ENCODE results near the gene COL23A1. TPM values are rescaled to one million over a fixed set of nuclear protein-coding genes. Genes with fewer than 3 reads are reported as not detected.

The COL23A1 gene
- total and polyA plus RNA-seq, 2 experiments from 2014 or later: 4.8 to 8.2 TPM

GRCh38 chr5:178273041-178273440 is 317.2 kb downstream of the COL23A1 start:
- ATAC-seq: no peak
- Mint-ChIP-seq H3K27me3 (ENCODE audit: insufficient read depth, low read depth, poor library complexity) (peaks cover 11% of the 10 kb centered on the region), H3K36me3 (ENCODE audit: low read depth) (no peaks in the 10 kb centered on the region; the same call in 2 of the 3 replicates)

More at GRCh38 chr5:178273041-178273440, 317.2 kb downstream of the COL23A1 start:
- Histone ChIP-seq H3K9me2 (ENCODE audit: insufficient read depth) (no peaks in the 10 kb centered on the region), H4K20me1 (replicated peaks; ENCODE audit: insufficient read depth) (no peaks in the 10 kb centered on the region), H3F3A (replicated peaks; ENCODE audit: low read depth) (no peaks in the 10 kb centered on the region), H3K27ac (ENCODE audit: low read depth) (no peak overlapping the region), H2AFZ (no peak overlapping the region), H3K4me1 (ENCODE audit: insufficient read depth) (no peaks in the 10 kb centered on the region), H3K27me3 (ENCODE audit: insufficient read depth) (no peaks in the 10 kb centered on the region), H3K79me2 (replicated peaks; ENCODE audit: insufficient read depth) (no peaks in the 10 kb centered on the region), H3K4me2 (no peak overlapping the region), H3K36me3 (ENCODE audit: insufficient read depth) (no peaks in the 10 kb centered on the region), H3K4me3 (no peak overlapping the region)
- H3K4me1 Mint-ChIP-seq: no peaks in the 10 kb centered on the region; the same call in 2 of the 3 replicates
- H3K9me3 Mint-ChIP-seq: no peaks in the 10 kb centered on the region; the same call in 2 of the 3 replicates
- no peak overlapping the region for H3K4me3 Mint-ChIP-seq
- no peak for DNase-seq (ENCODE audit: low spot score)
- H3K27ac Mint-ChIP-seq: no peak overlapping the region
- TF ChIP-seq NANOG (IDR thresholded peaks at IDR 0.05; ENCODE audit: borderline replicate concordance): no peak
- TF ChIP-seq POLR2AphosphoS5 (IDR thresholded peaks at IDR 0.05; ENCODE audit: low read depth): no peak
- TF ChIP-seq STAT1 (IDR thresholded peaks at IDR 0.05; ENCODE audit: unreplicated experiment): no peak
- no peak for TF ChIP-seq ZNF331 (CRISPR knock-in tag; IDR thresholded peaks at IDR 0.05; ENCODE audit: low read depth)
- TF ChIP-seq JUNB (IDR thresholded peaks at IDR 0.05; ENCODE audit: unreplicated experiment): no peak
- TF ChIP-seq, protein P1, sequence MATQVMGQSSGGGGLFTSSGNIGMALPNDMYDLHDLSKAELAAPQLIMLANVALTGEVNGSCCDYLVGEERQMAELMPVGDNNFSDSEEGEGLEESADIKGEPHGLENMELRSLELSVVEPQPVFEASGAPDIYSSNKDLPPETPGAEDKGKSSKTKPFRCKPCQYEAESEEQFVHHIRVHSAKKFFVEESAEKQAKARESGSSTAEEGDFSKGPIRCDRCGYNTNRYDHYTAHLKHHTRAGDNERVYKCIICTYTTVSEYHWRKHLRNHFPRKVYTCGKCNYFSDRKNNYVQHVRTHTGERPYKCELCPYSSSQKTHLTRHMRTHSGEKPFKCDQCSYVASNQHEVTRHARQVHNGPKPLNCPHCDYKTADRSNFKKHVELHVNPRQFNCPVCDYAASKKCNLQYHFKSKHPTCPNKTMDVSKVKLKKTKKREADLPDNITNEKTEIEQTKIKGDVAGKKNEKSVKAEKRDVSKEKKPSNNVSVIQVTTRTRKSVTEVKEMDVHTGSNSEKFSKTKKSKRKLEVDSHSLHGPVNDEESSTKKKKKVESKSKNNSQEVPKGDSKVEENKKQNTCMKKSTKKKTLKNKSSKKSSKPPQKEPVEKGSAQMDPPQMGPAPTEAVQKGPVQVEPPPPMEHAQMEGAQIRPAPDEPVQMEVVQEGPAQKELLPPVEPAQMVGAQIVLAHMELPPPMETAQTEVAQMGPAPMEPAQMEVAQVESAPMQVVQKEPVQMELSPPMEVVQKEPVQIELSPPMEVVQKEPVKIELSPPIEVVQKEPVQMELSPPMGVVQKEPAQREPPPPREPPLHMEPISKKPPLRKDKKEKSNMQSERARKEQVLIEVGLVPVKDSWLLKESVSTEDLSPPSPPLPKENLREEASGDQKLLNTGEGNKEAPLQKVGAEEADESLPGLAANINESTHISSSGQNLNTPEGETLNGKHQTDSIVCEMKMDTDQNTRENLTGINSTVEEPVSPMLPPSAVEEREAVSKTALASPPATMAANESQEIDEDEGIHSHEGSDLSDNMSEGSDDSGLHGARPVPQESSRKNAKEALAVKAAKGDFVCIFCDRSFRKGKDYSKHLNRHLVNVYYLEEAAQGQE (IDR thresholded peaks at IDR 0.05; ENCODE audit: unreplicated experiment): no peak
- no peak for TF ChIP-seq ZNF114 (CRISPR knock-in tag; IDR thresholded peaks at IDR 0.05)
- TF ChIP-seq, protein P2, sequence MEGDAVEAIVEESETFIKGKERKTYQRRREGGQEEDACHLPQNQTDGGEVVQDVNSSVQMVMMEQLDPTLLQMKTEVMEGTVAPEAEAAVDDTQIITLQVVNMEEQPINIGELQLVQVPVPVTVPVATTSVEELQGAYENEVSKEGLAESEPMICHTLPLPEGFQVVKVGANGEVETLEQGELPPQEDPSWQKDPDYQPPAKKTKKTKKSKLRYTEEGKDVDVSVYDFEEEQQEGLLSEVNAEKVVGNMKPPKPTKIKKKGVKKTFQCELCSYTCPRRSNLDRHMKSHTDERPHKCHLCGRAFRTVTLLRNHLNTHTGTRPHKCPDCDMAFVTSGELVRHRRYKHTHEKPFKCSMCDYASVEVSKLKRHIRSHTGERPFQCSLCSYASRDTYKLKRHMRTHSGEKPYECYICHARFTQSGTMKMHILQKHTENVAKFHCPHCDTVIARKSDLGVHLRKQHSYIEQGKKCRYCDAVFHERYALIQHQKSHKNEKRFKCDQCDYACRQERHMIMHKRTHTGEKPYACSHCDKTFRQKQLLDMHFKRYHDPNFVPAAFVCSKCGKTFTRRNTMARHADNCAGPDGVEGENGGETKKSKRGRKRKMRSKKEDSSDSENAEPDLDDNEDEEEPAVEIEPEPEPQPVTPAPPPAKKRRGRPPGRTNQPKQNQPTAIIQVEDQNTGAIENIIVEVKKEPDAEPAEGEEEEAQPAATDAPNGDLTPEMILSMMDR (conservative IDR thresholded peaks at IDR 0.05; ENCODE audit: low read depth in 2 of 2): no peak
- no peak for TF ChIP-seq CREB1 (CRISPR knock-in tag; IDR thresholded peaks at IDR 0.05; ENCODE audit: low read depth)
- TF ChIP-seq, protein P3, sequence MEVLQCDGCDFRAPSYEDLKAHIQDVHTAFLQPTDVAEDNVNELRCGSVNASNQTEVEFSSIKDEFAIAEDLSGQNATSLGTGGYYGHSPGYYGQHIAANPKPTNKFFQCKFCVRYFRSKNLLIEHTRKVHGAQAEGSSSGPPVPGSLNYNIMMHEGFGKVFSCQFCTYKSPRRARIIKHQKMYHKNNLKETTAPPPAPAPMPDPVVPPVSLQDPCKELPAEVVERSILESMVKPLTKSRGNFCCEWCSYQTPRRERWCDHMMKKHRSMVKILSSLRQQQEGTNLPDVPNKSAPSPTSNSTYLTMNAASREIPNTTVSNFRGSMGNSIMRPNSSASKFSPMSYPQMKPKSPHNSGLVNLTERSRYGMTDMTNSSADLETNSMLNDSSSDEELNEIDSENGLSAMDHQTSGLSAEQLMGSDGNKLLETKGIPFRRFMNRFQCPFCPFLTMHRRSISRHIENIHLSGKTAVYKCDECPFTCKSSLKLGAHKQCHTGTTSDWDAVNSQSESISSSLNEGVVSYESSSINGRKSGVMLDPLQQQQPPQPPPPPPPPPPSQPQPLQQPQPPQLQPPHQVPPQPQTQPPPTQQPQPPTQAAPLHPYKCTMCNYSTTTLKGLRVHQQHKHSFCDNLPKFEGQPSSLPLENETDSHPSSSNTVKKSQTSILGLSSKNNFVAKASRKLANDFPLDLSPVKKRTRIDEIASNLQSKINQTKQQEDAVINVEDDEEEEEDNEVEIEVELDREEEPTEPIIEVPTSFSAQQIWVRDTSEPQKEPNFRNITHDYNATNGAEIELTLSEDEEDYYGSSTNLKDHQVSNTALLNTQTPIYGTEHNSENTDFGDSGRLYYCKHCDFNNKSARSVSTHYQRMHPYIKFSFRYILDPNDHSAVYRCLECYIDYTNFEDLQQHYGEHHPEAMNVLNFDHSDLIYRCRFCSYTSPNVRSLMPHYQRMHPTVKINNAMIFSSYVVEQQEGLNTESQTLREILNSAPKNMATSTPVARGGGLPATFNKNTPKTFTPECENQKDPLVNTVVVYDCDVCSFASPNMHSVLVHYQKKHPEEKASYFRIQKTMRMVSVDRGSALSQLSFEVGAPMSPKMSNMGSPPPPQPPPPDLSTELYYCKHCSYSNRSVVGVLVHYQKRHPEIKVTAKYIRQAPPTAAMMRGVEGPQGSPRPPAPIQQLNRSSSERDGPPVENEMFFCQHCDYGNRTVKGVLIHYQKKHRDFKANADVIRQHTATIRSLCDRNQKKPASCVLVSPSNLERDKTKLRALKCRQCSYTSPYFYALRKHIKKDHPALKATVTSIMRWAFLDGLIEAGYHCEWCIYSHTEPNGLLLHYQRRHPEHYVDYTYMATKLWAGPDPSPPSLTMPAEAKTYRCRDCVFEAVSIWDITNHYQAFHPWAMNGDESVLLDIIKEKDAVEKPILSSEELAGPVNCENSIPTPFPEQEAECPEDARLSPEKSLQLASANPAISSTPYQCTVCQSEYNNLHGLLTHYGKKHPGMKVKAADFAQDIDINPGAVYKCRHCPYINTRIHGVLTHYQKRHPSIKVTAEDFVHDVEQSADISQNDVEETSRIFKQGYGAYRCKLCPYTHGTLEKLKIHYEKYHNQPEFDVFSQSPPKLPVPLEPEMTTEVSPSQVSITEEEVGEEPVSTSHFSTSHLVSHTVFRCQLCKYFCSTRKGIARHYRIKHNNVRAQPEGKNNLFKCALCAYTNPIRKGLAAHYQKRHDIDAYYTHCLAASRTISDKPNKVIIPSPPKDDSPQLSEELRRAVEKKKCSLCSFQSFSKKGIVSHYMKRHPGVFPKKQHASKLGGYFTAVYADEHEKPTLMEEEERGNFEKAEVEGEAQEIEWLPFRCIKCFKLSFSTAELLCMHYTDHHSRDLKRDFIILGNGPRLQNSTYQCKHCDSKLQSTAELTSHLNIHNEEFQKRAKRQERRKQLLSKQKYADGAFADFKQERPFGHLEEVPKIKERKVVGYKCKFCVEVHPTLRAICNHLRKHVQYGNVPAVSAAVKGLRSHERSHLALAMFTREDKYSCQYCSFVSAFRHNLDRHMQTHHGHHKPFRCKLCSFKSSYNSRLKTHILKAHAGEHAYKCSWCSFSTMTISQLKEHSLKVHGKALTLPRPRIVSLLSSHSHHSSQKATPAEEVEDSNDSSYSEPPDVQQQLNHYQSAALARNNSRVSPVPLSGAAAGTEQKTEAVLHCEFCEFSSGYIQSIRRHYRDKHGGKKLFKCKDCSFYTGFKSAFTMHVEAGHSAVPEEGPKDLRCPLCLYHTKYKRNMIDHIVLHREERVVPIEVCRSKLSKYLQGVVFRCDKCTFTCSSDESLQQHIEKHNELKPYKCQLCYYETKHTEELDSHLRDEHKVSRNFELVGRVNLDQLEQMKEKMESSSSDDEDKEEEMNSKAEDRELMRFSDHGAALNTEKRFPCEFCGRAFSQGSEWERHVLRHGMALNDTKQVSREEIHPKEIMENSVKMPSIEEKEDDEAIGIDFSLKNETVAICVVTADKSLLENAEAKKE (CRISPR knock-in tag; IDR thresholded peaks at IDR 0.05): no peak
- TF ChIP-seq EZH2phosphoT487 (IDR thresholded peaks at IDR 0.05; ENCODE audit: unreplicated experiment): no peak
- no peak for TF ChIP-seq EZH2 (IDR thresholded peaks at IDR 0.05; ENCODE audit: low read depth, unreplicated experiment)
- TF ChIP-seq ETS1 (IDR thresholded peaks at IDR 0.05): no peak

Data from GM23338 (cell line).